RPMI7951 (cell line): ENCODE measurements around the gene C2orf78. TPM values are rescaled to one million over a fixed set of nuclear protein-coding genes. Genes with fewer than 3 reads are reported as not detected.

Experiments used
- DNase-seq: peaks from one replicate; pipeline ENCODE4 v3.0.0-alpha.2; 2012; ENCODE audit warnings: low read depth
- total RNA-seq: library from RNA; depleted of rRNA; stranded (reverse); fragments of >200 nt; shearing (Covaris generic); gene quantifications from 2 replicates; pipeline ENCODE4 v1.2.3, GENCODE V29; 2014; rRNA removed

Gene C2orf78
- total RNA-seq, 1 experiment from 2014 or later = not detected

DNA sequence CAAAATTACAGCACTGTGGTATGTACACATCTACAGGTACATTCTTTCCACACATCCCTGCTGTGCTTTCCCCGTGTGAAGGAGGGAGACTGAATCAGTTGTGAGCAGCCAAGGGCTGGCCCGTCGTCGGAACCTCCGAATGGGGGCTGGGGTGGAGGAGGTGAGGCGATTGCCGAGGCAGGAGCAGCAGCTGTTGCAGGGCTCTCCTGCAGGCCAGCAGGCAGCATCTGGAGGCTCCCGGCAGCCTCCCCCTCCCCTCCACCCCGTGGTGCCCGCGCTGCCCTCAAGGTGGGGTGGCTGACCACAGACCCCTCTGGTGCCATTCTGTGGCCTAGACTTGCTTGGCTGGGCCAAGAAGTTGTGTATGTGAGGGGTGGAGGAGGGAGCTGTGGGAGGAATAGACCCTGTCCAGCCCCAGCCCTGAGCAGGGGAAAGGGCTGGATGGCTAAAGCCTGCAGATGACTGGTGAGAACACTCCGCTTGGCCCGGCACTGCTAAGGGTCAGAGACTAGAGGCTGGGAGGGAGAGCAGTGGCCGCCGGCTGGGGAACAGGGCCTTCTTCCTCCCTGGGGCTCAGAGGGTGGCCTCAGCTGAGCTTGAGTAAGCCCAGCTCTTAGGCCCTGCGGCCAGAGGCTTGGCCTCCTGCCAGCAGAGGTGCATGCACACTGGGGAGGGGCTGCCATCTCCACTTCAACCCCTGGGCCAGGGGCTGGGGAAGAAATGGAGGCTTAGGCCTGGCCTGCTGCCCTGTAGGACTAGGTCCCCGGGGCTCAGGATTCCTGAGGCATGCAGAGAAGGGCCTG lies 52.4 kb downstream of the C2orf78 start:
- no peak for DNase-seq

DNA sequence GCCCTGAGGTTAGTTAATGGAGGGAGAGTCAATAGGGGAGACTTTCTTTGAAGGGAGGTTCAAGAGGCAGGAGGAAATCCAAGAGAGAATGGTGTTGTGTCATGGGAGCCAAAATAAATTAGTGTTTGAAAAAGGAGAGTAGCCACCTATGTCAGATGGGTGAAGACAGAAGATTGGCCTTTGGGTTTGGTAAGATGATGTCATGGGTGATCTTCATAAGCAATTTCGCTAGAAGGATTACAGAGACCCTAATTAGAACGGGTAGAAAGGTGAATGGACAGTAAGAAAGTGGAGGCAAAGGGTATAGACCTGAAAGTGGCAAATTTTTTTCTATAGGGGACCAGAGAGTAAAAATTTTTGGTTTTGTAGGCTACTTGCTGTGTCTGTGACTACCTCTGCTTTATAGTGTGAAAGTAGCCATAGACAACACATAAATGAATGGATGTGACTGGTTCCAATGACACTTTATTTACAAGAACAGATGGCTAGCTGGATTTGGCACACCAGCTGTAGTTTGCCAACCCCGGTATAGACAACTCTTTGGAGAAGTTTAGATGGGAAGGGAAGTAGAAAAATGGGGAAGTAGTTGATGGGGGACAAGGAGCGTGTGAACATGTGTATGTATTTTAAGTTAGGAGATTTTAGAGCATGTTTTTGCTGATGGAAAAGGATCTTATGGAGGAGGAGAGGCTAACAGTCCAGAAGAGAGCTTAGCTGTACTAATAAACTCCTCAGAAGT lies 54.0 kb downstream of the C2orf78 start:
- DNase-seq = no peak

- no peak for DNase-seq
Measured at GRCh38 chr2:73838889-73839534, 55.0 kb downstream of the C2orf78 start.

DNA sequence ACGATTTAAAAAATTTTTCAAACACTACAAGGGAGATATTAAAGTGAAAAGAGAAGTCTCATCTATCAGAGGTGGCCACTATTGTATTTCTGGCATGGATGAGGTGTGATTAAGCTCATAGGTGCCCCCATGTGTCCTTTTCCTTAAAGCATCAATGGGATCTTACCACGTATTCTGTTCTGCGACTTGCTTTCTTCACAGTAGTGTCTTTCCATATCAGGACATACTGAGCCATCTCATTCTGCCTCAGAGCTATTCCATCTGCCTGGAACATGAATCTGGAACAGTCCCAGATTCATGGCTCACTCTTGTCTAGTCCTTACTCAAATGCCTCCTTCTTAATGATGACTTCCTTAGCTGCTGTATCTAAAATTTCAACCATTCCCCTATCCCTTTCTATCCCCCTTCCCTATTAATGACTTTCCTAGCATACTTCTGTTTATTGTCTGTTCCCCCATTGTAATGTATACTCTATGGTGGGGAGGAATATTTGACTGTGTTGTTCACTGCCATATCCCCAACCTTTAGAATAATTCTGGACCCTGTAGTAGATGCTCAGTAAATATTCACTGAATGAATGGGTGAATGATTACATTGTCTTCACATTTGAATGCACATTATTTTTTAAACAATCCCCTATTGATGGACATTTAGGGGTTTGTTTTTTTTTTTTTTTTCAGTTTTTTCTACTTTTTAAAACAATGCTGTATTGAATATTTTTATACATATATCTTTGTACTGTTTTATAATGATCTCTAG lies 55.8 kb downstream of the C2orf78 start:
- no peak for DNase-seq

- no peak for DNase-seq
Measured at GRCh38 chr2:73841912-73842738, 58.1 kb downstream of the C2orf78 start.

GRCh38 chr2:73842739-73843019 lies 58.7 kb downstream of the C2orf78 start:
- no peak for DNase-seq

- DNase-seq = no peak
Measured at GRCh38 chr2:73844087-73844486, 60.1 kb downstream of the C2orf78 start.

GRCh38 chr2:73850009-73850408 lies 66.0 kb downstream of the C2orf78 start:
- no peak for DNase-seq

DNA sequence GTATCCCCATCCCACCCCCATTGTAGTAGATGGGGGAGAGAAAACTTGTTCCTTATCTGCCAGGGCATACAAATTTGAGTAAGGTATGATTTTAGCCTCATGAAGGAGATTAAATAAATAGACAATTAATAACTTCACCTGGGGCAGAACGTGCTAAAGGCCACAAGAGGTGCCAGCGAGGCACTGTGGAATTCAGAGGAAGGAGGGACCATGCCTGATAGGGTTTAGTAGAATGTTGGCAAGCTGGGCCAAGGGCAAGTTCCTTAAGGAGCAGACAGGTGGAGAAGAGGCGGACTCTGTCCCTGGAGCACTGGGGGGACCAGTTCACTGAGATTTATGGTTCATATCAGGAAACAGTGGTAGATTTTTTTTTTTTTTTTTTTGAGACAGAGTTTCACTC lies 67.3 kb downstream of the C2orf78 start:
- no peak for DNase-seq

DNA sequence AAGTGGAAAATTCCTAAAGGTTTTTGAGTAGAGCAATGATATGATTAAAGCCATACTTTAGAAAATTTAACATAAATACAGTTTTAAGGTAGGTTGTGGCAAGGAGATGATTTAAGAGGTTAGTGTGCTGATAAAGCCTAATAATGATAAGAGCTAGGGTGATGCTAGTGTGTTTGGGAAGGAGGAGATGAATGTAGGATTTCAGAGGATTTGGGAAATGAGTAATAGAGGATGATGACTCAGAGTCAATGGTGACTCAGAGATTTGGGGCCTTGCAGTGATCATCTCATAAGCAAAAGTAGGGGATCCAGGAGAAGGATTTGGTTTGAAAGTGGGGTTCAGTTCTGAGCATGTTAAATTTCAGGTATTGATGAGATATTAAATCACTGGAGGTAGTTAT lies 68.0 kb downstream of the C2orf78 start:
- peak; percentile 83 for DNase-seq

- no peak for DNase-seq
Measured at GRCh38 chr2:73855526-73855925, 71.5 kb downstream of the C2orf78 start.

DNA sequence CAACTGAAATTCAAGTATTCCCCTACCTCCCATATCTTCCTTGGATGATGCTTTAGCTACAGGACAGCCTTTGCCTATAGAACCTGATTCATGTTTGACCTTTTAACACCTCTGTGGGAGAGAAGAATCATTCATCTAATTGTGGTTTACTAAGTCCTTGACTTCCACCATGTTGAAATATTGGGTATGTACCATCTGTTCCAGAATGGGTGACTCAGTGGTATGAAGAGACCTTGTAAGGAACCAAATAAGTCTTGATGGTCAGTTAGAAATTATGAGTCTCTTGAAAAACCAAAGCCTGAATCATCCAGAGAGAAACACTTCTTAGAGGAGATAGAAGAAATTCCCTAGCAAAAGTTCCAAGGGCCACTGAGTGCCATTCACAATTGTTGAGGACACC lies 72.2 kb downstream of the C2orf78 start:
- DNase-seq = peak; percentile 91

DNA sequence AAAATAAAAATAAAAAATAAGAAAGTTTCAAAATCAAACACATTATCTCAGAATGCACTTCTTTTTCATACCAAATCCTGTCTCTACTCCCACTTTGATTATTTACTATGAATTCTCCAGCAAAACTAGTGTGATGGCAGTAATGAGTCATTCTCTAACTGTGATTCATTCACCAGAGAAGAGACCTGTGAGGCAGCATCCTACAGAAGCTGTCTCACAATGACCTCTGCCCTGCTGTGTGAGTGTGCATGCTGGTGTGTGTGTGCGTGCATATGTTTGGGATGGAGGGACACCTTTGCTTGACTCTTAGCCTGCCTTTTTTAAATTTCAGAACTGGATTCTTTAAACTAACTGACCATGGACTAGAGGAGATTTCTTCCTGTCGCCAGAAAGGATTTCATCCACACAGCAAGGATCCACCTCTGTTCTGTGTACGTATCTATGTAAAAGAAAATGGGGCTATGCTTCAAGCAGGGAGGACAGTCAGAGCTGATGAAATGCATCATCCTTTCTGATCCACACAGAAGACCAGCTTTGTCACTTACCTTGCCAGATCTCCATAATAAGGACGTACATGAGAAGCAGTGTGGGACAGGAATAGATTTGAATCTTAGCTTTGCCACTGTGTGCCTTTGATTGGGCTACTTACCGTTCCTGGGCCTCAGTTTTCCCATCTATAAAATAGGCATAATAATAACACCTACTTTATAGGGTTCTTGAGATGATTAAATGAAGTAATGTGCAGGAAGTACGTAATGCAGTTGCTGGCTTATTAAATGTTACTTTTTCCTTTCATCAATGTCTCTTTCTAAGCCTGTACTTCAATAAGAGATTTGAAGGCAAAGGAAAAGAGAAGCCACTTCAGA lies 76.0 kb downstream of the C2orf78 start:
- DNase-seq = peak; percentile 89

GRCh38 chr2:73862987-73863386 lies 79.0 kb downstream of the C2orf78 start:
- DNase-seq = no peak

Other genes starting within 250 kb of the C2orf78 start
- gene NAT8, start 141.8 kb upstream of the C2orf78 start, total RNA-seq = not detected in 2 replicates
- gene TPRKB, start 46.8 kb upstream of the C2orf78 start, total RNA-seq = 165 and 179 TPM in 2 replicates
- 46.5 and 49.3 TPM in 2 replicates for gene DUSP11, start 4.1 kb upstream of the C2orf78 start, total RNA-seq
- 39.6 and 50.2 TPM in 2 replicates for gene STAMBP, start 44.8 kb downstream of the C2orf78 start, total RNA-seq
- 2.0 and 2.9 TPM in 2 replicates for gene ACTG2, start 108.8 kb downstream of the C2orf78 start, total RNA-seq
- gene DGUOK, start 142.7 kb downstream of the C2orf78 start, total RNA-seq = 161 and 169 TPM in 2 replicates
- gene TET3, start 200.7 kb downstream of the C2orf78 start, total RNA-seq = 3.4 and 3.6 TPM in 2 replicates